GM19328 (cell line): Measurements from ENCODE around the gene SYNE1.

Experiments used
- ATAC-seq: cut with Tn5 transposase; IDR thresholded peaks from one replicate; pipeline ENCODE4 v1.9.1; 2021; ENCODE audit warnings: mild to moderate bottlenecking, moderate library complexity; ENCODE audit not compliant: unreplicated experiment

SYNE1 gene

DNA sequence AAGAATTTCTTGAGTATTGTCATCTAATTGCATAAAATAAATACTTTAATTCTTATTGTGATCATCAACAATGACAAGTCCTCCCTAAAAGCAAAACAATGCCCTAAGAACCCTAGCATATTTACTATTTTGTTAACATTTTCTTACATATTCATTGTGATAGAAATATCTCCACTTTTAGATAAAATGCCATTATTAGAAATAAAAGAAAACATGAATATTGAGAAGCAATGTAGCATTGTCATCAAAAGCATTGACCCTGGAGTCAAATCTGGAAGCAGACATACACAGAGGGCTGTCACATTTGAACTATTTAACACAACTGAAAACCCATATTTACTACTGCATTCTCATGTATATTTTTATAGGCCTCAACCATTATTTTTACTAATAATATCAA lies 257.7 kb downstream of the SYNE1 start:
- ATAC-seq = no peak

DNA sequence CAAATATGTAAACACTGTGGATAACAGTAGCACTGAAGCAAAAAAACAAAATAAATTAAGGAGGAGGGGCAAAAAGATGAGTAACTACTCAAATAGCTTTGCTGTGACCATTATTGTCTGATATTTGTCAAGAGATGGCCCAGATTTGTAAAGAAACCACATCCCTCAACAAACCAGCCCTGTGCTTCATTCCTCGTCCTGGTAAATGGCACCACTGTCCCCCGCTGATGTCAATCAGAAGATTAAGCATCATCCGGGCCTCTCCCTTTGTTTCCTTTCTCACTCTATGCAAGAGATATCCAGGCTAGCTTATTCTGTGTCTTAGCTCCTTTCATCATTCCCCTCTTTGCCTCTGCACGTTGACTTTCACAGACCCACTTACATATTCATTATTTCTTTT lies 259.0 kb downstream of the SYNE1 start:
- ATAC-seq = no peak

DNA sequence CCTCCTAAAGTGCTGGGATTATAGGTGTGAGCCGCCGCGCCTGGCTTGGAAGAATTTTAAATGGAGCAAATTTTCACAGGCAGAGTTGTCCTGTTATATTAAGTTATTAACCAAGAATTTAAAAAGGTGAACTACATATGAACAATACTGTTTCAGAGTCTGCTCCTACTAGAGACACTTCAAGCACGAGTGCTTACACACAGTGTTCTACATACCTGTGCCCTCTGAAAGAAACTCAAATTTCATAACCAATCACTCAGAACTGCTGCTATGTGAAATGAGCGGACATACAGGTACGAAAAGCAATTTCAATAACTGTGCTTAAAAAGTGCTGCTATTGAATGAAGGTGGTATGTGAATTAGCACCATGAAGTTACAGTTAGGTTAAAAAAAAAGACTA lies 262.0 kb downstream of the SYNE1 start:
- ATAC-seq = no peak

DNA sequence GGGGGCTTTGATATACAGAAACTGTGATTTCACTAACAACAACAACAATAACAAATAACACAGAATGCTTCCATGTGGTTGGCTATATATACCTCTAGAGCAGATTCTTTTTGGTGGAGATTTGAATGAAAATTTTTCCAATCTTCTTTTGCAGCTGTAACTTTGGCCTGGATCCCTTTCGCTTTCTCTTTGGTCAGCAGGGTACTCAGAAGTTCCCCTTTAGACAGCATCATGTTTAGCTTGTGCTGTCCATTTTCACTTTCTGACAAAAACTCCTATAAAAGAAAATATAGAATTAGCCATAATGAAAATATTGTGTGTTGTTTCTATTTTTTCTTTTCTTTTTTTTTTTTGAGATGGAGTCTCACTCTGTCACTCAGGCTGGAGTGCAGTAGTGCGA lies 264.2 kb downstream of the SYNE1 start:
- ATAC-seq = no peak

DNA sequence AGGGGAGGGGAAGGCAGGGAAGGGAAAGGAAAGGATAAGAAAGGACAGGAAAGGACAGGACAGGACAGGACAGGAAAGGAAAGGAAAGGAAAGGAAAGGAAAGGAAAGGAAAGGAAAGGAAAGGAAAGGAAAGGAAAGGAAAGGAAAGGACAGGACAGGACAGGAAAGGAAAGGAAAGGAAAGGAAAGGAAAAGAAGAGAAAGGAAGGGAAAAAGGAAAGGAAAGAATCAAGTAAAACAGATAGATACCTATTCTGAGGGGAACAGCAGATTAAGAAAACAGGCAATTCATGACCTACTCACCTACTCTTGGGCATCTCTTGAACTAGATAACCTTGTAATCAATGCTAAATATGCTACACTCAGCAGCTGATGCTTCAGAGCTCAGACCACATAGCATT lies 265.4 kb downstream of the SYNE1 start:
- no peak for ATAC-seq

DNA sequence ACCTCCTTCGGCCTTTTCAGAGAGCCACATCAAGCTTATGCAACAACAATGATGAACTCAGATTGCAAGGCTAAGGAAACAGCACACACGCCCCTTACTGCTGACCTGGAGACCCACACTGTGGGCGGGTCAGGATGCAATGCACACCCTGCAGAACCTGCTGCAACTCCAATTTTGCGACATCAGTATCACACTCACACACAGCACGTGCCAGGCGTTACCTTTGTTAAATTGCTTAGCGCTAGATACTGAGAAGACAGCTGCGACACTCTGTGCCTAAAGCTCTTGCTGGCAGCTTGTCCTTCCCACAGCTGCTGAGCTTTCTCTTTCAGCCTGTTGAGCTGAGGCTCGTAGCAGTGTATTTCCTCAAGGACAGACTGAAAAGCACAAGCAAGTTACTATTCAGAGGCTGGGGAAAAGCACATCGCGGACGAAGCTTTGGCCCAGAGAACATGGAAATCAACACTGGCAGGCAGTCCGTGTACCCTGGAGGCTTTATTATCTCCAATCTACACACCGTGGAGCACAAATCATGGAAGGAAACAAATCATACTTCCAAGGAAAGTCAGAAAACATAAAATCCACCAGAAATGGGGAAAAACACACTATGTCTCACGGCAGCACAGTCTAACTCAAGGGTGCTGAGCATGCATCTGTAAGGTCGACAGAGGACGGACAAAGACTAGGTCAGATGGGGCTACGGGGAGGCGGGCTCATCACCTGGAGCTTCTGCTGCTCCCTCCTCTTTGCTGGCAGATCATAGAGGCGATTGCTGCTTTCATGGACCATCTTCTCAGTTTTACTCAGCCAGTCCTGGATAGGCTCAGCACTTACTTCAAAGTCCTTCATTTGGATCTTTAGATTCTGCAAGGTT lies 268.2 kb downstream of the SYNE1 start:
- no peak for ATAC-seq

DNA sequence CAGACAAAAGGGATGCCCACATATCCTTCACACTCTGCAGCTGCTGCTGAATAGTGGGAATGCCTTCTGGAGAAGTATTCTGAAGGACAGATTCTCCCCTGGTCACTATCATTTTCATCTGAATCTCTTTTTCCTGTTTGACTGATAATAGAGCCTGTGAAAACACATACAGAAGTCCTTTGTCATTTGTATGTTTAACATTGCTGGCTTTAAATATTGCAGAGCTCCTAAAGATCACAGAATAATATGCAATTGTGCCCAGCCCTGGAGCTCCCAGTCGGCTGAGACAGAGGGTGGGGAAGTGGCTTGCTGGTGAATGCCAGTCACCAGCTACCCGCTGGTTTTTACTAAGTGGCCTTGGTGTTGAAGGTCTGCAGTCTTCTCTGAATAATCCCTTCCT lies 272.3 kb downstream of the SYNE1 start:
- ATAC-seq = no peak

DNA sequence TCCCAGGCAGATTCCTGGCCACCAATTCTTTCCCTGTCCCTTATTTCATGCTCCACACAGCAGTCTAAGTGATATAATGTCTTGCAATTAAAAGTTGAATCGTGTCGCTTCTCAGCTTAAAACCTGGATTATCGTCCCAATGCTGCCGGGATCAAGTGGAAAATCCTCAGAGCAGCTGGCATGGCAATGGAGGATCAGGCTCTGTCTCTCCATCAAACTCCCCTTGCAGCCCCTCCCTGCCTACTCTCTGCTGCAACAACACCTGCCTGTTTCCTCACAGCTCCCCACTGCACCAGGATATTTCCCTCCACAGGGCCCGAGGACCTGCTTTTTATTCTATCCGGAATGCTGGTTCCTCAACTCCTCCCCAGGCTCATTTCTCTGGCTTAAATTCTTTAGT lies 277.1 kb downstream of the SYNE1 start:
- ATAC-seq = no peak

DNA sequence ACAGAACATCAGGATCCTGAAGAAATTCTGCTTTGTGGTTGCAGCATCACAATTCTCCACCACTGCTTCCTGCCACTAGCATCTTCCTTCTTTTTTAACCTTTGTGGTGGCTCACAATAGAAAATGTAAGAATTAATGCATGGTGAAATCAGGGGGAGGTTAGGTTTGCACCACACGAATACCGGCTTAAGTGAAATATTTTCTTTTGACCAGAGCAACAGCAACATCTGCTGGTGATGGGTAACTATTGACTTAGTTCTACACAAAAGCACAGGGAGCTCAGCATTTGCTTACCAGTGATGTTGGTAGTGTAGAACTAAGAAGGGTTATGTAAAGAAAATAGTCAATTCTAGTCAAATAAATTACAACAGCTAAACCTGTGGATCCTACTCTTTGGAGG lies 280.5 kb downstream of the SYNE1 start:
- ATAC-seq = peak; percentile 74

DNA sequence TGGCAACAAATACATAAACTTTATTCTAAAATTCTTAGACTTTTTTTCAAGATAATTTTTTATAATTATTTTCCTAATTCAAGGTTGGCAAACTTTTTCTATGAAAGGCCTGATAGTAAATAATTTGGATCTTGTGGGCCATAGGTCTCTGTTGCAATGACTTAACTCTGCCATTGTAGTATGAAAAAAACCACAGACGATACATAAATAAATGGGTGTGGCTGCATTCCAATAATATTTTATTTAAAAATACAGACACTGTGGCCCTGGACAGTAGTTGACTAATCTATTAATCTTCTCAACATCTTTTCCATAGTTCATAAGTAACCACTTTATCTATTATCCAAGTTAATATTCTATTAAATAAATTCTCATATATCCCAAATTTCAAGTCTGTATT lies 281.1 kb downstream of the SYNE1 start:
- no peak for ATAC-seq

DNA sequence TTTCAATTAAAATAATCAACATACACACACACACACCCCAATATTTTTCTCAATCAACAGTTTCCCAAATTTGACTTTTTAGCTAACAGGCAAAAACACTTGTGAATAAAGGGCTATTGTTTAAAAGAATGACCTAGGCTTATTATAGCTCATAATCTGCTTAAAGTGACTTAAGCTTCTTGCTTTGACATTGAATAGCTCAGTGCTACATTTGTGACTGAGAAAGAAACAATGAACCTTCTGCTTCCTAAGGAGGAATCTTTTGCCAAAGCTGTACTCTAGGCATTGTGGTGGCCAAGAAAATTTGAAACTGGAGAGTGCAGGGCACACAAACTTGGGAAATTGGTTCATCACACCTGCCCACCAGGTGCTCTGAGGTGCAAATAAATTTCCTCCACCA lies 282.0 kb downstream of the SYNE1 start:
- no peak for ATAC-seq

DNA sequence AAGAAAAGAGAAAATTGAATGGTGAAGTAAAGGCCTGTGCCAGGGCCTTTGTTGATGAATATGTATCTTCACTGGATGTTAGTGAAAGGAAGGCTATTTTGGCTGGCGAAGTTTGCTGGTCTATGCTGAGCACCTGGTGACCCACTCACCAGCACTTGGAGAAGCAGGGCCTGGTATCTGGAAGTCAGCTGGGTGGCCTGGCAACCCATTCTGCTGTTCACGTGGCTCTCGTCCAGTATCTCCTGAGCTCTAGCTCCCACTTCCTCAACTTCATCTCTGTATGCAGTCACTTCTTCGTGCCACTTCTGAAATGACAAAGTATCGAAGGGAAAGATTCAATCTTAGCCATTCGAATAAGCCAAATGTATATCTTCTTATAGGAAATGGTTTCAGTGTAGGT lies 283.7 kb downstream of the SYNE1 start:
- no peak for ATAC-seq

DNA sequence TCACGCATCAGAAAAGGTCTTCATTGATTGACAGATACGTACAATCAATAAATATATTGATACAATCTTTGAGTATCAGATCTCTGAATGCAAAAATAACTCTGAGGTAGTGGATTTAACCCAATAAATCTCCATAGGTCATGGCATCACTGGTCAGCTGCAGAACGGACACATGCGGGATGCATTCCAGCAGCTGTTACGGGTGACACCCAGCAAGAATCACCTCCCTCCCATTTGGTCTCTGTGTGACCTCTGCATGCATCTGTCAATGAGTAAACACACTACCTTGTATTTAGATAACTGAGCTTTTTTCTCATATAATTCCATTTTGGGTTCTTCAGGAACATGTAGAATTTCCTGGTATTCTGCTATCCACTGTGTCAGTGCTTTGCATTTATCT lies 285.4 kb downstream of the SYNE1 start:
- no peak for ATAC-seq

DNA sequence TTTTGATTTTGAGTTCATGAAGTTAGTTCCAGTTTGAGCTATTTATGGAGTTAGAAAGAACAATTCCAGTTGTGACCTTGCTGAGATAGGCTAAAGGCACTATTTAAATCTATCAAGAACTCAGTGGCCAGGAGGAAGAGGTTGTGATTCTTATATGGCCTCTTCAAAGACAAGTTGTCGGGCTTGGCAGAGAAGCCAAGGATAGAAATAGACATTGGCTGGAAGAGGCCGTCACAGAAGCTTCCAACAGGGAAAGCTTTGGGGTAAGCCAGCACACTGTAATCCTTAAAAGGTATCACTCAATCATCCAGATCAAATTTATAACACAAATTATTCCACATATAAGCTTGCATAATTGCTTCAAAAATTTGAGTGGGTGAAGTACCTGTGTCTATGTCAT lies 286.1 kb downstream of the SYNE1 start:
- no peak for ATAC-seq

DNA sequence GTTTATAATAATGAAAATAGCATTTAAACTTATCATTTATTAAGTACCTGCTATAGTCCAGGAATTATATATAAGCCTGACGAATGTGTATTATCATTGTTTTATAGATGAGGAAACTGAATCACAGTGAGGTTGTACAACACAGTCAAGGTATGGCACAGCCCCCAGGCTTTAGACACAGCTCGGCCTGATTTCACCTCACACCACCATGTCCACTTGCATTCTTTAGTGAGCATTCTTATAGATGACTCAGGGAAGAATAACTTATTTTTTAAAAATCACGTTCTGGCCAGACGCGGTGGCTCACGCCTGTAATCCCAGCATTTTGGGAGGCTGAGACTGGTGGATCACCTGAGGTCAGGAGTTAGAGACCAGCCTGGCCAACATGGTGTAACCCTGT lies 289.0 kb downstream of the SYNE1 start:
- ATAC-seq = no peak

DNA sequence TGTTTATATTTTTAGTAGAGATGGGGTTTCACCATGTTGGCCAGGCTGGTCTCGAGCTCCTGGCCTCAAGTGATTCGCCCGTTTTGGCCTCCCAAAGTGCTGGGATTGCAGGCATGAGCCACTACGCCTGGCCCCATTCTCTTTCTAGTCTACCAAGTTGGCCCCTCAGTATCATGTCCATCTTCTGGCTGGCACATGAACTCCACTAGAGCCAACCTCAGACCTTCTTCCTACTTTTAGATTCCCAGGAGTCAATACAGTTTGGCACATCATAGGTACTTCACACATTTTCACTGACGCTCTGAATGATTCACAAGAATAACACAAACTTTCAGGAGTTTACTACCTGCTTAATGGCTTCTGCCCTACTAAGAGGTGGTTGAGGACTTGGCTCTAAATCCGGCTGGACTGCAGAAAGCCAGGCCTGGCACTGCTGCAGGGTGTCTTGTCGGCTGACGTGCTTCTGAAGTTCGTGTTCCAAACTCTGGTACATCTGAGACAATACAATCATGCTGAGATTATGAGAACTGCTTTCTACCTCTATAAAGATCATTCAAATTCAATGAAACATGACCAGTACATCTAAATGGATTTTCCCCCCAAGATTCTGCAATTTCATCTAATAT lies 293.3 kb downstream of the SYNE1 start:
- no peak for ATAC-seq

DNA sequence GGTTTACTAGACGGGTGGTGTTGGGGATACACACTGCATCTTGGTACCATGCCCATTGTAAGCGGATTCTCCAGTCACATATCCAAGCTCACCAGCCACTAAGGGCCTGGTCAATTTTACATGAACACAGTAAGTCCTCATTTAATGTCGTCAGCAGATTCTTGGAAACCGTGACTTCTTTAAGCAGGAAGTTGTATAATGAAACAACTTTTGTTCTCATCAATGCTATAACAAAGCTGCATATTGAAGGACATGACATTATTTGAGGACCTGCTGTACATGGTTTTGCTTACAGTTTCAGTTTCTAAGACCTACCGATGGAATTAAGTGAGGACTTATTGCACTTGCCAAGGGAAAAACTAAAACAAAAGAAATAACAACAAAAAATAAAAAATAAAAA lies 295.6 kb downstream of the SYNE1 start:
- no peak for ATAC-seq

DNA sequence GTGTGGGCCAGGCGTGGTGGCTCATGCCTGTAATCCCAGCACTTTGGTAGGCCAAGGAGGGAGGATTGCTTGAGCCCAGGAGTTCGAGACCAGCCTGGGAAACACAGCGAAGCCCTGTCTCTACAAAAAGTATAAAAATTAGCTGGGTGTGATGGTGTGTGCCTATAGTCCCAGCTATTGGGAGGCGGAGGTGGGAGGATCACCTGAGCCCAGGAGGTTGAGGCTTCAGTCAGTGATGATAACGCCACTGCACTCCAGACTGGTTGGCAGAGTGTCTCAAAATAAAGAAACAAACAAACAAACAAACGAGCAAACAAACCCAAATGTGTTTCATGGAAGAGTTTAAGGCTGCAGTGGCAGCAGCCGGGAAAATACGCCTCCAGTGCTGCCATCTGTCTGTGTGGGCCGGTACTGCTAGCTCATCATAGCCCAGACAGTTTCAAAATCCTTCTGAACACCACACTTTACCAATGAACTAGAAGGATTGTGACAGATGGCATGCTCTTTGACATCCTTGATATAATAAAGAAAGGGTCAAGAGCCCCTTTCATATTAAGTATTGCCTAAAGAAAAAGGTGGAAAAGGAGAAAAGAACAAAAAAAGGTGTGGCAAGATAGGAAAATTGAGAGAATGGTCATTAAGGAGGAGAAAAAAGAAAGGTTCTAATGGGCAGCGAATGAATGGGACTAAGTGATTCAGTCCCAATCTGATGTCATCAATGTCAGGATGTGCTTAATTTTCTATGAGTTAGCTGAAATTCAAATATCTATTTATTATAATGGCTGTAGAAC lies 298.6 kb downstream of the SYNE1 start:
- peak; percentile 87 for ATAC-seq

DNA sequence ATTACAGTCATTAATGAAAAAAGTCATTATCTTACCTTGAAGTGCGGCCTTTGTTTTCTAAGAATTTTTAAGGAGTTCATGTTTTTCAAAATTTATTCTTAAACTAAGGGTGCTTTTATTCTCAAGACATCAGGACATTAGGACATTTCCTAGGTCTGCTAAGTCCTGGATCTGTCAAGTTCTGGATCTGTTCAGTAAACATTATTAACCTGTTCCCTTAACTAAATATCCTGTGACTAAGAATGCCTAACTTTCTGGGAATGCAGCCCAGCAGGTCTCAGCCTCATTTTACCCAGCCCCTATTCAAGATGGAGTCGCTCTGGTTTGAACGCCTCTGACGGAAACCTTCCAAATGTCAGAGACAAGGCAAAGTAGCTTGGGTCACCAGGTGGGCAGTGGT lies 302.6 kb downstream of the SYNE1 start:
- ATAC-seq = no peak

DNA sequence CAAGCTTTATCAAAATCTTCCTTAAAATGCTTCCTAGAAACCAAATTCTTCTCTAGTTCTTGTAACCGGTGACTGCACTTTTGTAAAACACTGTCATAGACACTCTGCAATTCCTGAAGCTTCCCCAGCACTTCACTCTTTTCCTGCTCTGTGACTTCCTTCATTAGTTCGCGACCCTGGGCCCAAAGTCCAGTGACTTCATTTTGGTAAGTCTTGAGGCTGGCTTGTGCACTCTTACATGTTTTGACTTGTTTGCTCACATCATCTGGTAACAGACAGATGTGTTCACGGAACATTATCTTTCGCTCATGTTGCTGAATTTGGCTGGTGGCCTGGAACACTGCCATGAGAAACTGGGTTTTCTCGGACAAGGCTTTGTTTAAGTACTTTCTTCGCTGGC lies 306.2 kb downstream of the SYNE1 start:
- no peak for ATAC-seq

DNA sequence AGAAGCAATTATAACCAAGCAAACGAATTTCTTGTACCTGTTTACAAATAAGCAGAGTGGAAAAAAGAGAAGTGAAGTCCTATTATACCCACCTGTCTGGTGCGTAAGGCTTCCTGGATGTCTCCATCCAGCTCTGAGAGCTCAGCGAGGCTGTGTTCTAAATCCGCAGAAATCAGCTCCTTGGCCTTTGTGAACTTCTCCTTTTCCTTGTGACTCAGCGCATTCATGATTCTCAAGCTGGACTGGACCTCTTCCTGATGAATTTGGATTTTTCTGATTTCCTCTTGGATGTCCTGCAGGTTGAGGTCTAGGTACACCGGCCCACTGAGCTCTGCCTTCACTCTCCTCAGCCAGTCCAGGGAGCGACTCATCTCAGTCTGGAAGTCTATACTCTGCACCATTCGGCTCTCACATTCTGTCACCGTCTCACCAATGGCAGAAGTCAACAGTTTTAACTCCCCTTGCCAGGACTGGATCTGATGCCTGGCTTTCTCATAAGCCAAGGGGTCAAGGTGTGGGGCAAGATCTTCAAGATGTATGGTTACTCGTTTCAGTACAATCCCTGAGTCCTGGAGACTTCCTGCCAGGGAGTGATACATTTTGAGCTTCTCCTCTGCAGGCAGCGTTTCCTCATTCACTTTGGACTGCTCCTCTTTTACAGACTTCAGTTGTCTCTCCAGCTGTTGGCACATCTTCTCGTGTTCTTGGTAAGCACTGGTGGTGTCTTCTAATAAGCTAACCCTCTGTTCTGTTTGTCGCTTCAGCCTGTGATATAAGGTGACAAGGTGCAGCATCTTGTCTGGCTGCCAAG lies 307.3 kb downstream of the SYNE1 start:
- ATAC-seq = no peak
